AG09309 (cell line): ENCODE results near the gene ADTRP.
"Not testable (repeated sequence)": the region's sequence is repeated elsewhere in the genome, so short reads cannot be mapped to it uniquely, and the experiment has no call there.

ENCODE experiments used
- DNase-seq: peaks from one replicate; pipeline ENCODE4 v3.0.0-alpha.2; 2010; ENCODE audit warnings: low read depth
- H3K4me3 ChIP-seq: 2 replicates; pipeline ENCODE4 v1.5.1; 2011; ENCODE audit warnings: mild to moderate bottlenecking, low read depth, low read length, moderate library complexity; ENCODE audit not compliant: control insufficient read depth
- TF ChIP-seq, protein P1 (sequence below): IDR thresholded peaks from 2 replicates; pipeline ENCODE4 v1.5.1; 2011; ENCODE audit warnings: mild to moderate bottlenecking, low read depth, low read length, inconsistent platforms; ENCODE audit not compliant: insufficient read depth, control insufficient read depth; ENCODE audit errors: missing control alignments

Gene ADTRP

DNA sequence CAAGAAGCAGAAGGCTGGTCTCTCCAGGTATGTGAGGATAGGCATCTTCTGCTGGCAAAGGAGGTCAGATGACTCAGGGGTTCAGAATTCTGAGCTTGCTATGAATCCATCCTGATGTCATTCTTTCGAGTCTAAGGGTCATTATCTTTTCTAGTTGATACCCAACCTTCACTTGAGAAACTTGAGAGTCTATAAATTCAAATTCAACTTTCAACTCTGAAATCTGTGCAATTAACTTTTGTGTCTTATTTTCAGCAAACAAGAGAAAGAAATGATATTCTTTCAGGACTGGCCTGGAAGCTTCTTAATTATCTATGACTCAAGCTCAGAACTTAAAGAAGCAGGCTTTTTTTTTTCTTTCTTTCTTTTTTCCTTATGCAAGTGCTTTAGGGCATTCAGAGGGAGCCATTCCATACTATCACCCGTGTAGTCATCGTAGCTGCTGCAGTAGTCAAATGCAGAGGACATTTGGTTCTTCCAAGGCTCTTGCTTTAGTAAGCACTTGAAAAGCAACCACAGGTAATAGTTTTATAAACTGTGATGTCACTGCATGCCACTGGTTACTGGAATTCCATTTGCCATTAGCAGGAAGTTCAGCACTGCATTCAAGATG is 93.0 kb downstream of the ADTRP start:
- TF ChIP-seq, protein P1, sequence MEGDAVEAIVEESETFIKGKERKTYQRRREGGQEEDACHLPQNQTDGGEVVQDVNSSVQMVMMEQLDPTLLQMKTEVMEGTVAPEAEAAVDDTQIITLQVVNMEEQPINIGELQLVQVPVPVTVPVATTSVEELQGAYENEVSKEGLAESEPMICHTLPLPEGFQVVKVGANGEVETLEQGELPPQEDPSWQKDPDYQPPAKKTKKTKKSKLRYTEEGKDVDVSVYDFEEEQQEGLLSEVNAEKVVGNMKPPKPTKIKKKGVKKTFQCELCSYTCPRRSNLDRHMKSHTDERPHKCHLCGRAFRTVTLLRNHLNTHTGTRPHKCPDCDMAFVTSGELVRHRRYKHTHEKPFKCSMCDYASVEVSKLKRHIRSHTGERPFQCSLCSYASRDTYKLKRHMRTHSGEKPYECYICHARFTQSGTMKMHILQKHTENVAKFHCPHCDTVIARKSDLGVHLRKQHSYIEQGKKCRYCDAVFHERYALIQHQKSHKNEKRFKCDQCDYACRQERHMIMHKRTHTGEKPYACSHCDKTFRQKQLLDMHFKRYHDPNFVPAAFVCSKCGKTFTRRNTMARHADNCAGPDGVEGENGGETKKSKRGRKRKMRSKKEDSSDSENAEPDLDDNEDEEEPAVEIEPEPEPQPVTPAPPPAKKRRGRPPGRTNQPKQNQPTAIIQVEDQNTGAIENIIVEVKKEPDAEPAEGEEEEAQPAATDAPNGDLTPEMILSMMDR: no peak
- no peak overlapping the region for H3K4me3 ChIP-seq
- no peak for DNase-seq

DNA sequence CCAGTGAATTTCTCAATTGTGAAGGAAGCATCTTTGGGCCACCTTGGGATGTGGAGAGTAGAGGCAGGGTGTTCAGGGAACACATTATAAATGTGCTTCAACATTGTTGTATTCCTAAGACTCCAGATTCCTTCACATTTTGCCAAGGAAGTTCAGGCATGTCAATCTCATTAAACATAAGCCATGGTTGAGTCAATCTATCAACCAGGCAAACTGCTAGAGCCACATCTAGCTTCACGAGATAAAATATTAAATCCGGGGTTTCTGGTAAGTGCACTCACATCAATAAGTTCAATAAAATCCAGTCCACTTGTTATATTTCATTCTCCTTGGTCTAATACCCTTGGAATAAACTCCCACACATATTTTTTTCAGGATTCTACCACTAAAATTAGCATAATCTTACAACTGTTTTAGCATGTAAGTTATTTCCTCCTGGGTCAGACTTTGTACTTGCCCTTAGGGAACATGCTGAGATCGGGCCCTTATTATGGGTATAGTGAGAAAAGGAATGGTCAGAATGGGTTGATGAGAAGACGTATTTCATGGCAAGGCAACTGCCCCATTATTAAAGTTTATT is 93.6 kb downstream of the ADTRP start:
- no peak overlapping the region for H3K4me3 ChIP-seq
- no peak for DNase-seq
- TF ChIP-seq, protein P1: no peak

DNA sequence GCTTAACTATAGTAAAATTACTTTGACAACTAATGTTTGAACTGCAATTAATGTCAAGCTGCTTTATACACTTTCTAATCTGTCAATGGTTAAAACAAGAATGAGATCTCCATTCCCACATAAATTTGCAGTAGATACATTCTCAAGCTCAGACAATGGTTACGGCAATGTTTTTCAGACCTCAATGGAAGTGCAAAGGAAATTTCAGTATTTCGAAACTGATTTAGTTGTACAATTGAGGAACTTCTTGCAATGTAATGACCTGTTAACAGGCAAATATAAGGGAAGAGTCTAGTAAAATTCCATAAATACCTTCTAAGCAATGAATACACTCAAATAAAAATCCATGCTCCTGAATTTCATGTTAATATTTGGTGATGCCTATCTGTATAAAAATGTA is 94.7 kb downstream of the ADTRP start:
- no peak overlapping the region for H3K4me3 ChIP-seq
- DNase-seq: no peak
- TF ChIP-seq, protein P1: no peak

DNA sequence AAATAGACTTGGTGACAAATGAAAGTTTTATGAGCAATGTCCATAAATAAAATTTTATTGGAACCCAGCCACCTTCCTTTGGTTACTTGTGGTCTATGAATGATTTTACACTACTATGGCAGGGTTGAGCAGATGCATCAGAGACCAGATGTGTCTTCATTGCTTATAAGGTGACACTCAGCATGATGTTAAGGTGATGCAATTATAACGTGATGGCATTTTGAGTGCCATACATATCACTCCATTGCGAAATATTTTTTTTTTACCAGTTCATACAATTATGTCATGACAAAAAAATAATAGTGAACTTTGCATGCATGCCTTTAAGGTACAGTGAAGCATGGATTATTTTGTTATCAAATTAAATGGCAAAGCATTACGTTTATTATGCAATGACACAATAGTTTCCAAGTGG is 96.0 kb downstream of the ADTRP start:
- TF ChIP-seq, protein P1: no peak
- no peak for DNase-seq

DNA sequence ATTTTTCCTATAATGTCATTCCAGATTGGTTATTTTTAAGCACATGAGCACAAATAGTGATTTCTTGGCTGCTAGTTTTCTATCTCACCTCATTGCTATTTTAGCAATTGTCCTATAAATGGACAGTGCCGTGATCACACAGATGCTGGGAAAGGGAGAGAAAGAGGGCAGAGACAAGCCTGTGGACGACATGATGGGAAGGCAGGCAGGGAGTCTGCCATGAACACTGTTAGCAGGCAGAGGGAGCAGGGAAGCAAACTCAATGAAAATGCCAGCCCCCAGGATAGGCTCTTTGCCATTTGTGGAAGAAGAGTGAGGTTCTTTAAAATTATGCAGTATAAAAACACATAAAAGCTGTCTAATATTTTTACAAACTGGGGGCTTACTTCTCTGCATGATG is 96.8 kb downstream of the ADTRP start:
- TF ChIP-seq, protein P1: no peak
- H3K4me3 ChIP-seq: no peak overlapping the region
- DNase-seq: no peak

More for the DNA sequence above, 96.0 kb downstream of the ADTRP start:
- H3K4me3 ChIP-seq: no peak overlapping the region

DNA sequence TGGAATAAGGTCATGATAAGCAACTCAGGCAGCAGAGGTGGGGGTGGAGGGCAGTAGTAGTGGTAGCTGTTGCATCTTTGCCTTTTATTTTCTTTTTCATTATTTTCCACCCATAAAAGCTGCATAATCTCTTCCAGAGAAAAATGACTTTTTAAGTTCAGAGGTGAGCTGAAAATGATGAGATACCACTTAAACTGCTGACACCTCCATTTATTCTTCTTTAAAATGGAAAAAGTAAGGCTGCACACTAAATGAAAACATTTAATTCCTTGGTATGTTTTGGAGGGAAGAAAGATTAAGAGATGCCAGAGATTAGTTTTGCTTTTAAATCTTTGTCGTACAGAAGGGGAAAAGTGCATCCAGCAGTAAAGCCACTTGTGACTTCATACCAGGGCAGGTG is 97.2 kb downstream of the ADTRP start:
- TF ChIP-seq, protein P1: no peak
- H3K4me3 ChIP-seq: no peak overlapping the region
- DNase-seq: no peak

DNA sequence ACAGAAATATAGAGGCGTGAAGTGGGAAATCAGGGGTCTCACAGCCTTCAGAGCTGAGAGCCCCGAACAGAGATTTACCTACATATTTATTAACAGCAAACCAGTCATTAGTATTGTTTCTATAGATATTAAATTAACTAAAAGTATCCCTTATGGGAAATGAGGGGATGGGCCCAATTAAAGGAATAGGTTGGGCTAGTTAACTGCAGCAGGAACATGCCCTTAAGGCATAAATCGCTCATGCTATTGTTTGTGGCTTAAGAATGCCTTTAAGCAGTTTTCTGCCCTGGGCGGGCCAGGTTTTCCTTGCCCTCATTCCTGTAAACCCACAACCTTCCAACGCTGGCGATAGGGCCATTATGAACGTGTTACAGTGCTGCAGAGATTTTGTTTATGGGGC is 98.1 kb downstream of the ADTRP start:
- H3K4me3 ChIP-seq, DNase-seq: not testable (repeated sequence)
